COR-L47 (cell line): ENCODE measurements around the gene PRRT1.
"Not testable (repeated sequence)": the region's sequence is repeated elsewhere in the genome, so short reads cannot be mapped to it uniquely, and the experiment has no call there.

ENCODE experiments used
- DNase-seq: peaks from one replicate; lab custom pipeline; 2025; lab: John Stamatoyannopoulos, UW

Gene PRRT1

GRCh38 chr6:32120573-32121059 is 31.1 kb downstream of the PRRT1 start:
- DNase-seq = no peak

- DNase-seq = peak; percentile 49
Observed at GRCh38 chr6:32118782-32119628, 32.7 kb downstream of the PRRT1 start.

GRCh38 chr6:32117461-32117860 is 34.3 kb downstream of the PRRT1 start:
- no peak for DNase-seq

GRCh38 chr6:32116674-32117073 is 35.1 kb downstream of the PRRT1 start:
- no peak for DNase-seq

GRCh38 chr6:32115623-32116022 is 36.1 kb downstream of the PRRT1 start:
- DNase-seq = no peak

GRCh38 chr6:32114796-32115195 is 36.9 kb downstream of the PRRT1 start:
- DNase-seq = no peak

GRCh38 chr6:32113386-32114352 is 38.1 kb downstream of the PRRT1 start:
- peak; percentile 20 for DNase-seq

- no peak for DNase-seq
Observed at GRCh38 chr6:32112431-32112980, 39.2 kb downstream of the PRRT1 start.

GRCh38 chr6:32111424-32112066 is 40.2 kb downstream of the PRRT1 start:
- DNase-seq = no peak

GRCh38 chr6:32110632-32111031 is 41.1 kb downstream of the PRRT1 start:
- DNase-seq = no peak

- DNase-seq = no peak
Observed at GRCh38 chr6:32109765-32110160, 42.0 kb downstream of the PRRT1 start.

GRCh38 chr6:32109114-32109764 is 42.5 kb downstream of the PRRT1 start, which contains the start of gene TNXB:
Gene TNXB, minus strand, starts transcription at chr6:32109338. Its CDS starts 11,140 bp downstream, at chr6:32098198.
- no peak for DNase-seq

GRCh38 chr6:32108727-32109113 is 43.0 kb downstream of the PRRT1 start:
- DNase-seq = no peak

GRCh38 chr6:32108094-32108627 is 43.6 kb downstream of the PRRT1 start:
- no peak for DNase-seq

- no peak for DNase-seq
Observed at GRCh38 chr6:32107406-32107805, 44.3 kb downstream of the PRRT1 start.

GRCh38 chr6:32105433-32105832 is 46.3 kb downstream of the PRRT1 start:
- DNase-seq = no peak

- no peak for DNase-seq
Observed at GRCh38 chr6:32102255-32102654, 49.5 kb downstream of the PRRT1 start.

- DNase-seq = not testable (repeated sequence)
Observed at GRCh38 chr6:32100251-32100650, 51.5 kb downstream of the PRRT1 start.
